Chondrocyte (in vitro differentiated cells): Measurements from ENCODE around the gene RIMS1. TPM values are rescaled to one million over a fixed set of nuclear protein-coding genes. Genes with fewer than 3 reads are reported as not detected.

ENCODE experiments used
- DNase-seq: peaks from one replicate; pipeline ENCODE4 v3.0.0; 2021; ENCODE audit warnings: mixed read lengths, low spot score
- H3K27ac Mint-ChIP-seq: one replicate; pipeline ENCODE4 v1.8.0; 2021; ENCODE audit warnings: mild to moderate bottlenecking, moderate library complexity, mixed read lengths; ENCODE audit not compliant: unreplicated experiment
- H3K27me3 Mint-ChIP-seq: 2 replicates; pipeline ENCODE4 v1.8.0; 2021; ENCODE audit warnings: low read depth, mixed read lengths
- H3K36me3 Mint-ChIP-seq: 2 replicates; pipeline ENCODE4 v1.8.0; 2021; ENCODE audit warnings: low read depth, mixed read lengths
- H3K4me1 Mint-ChIP-seq: 2 replicates; pipeline ENCODE4 v1.8.0; 2021; ENCODE audit warnings: low read depth, mild to moderate bottlenecking, mixed read lengths
- H3K4me3 Mint-ChIP-seq: one replicate; pipeline ENCODE4 v1.8.0; 2021; ENCODE audit warnings: mild to moderate bottlenecking, moderate library complexity, mixed read lengths; ENCODE audit not compliant: unreplicated experiment
- H3K9me3 Mint-ChIP-seq: 2 replicates; pipeline ENCODE4 v1.8.0; 2021; ENCODE audit warnings: low read depth, mixed read lengths
- total RNA-seq: library from RNA; stranded (reverse); gene quantifications from 3 replicates; pipeline ENCODE4 v1.2.1, GENCODE V29; 2021
- TF ChIP-seq, protein P1 (sequence below): fragments of 200-600 bp; sonication (generic); IDR thresholded peaks from 2 replicates; pipeline ENCODE4 v1.5.0; 2021; ENCODE audit warnings: antibody characterized with exemption, mild to moderate bottlenecking, moderate library complexity

The RIMS1 gene
- total RNA-seq, 1 donor from 2014 or later, result 6.6 TPM

DNA sequence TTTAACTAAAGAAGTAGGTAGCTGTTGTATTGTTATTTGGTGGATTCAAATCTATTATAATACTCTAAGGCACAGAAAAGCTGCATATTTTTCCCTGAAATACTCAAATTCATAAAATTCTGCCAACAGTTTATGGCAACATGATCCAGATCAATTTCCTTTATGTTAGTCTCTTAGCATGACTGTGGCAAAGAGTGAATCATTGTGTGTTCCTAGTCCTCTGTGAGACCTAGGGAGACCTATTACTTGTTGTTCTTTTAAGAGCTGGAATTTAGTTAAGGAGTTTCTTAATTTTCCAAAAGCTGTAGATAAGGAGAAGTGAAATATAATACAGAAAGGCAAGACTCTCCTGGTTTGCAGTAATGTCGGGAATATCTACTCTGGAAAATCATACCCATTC, 149.6 kb downstream of the RIMS1 start:
- H3K4me3 Mint-ChIP-seq, result no peak overlapping the region
- DNase-seq, result no peak
- H3K27me3 Mint-ChIP-seq, result peaks cover 2% of the 10 kb centered on the region
- no peaks in the 10 kb centered on the region for H3K36me3 Mint-ChIP-seq
- H3K4me1 Mint-ChIP-seq, result peaks cover 4% of the 10 kb centered on the region
- H3K9me3 Mint-ChIP-seq, result no peaks in the 10 kb centered on the region
- H3K27ac Mint-ChIP-seq, result no peak overlapping the region
- TF ChIP-seq, protein P1, sequence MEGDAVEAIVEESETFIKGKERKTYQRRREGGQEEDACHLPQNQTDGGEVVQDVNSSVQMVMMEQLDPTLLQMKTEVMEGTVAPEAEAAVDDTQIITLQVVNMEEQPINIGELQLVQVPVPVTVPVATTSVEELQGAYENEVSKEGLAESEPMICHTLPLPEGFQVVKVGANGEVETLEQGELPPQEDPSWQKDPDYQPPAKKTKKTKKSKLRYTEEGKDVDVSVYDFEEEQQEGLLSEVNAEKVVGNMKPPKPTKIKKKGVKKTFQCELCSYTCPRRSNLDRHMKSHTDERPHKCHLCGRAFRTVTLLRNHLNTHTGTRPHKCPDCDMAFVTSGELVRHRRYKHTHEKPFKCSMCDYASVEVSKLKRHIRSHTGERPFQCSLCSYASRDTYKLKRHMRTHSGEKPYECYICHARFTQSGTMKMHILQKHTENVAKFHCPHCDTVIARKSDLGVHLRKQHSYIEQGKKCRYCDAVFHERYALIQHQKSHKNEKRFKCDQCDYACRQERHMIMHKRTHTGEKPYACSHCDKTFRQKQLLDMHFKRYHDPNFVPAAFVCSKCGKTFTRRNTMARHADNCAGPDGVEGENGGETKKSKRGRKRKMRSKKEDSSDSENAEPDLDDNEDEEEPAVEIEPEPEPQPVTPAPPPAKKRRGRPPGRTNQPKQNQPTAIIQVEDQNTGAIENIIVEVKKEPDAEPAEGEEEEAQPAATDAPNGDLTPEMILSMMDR, result no peak

DNA sequence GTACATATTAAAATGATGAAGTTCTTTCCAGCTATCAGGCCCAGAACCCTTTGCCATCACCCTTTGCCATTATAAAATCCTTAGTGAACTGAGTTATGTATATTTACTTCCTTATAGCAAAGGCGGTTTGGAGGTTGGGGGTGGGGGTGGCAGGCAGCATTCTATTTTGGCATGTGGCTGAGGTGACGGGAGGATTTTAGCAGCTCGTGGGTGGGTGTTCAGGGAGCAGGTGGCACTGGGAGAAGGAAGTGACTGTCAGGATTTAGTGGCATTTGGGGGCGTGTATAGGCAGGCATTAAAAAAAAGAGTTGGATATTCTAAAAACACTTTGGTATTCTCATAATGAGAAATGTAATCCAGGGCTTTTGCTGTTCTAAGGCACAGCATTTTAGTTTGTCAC, 150.7 kb downstream of the RIMS1 start:
- no peaks in the 10 kb centered on the region for H3K9me3 Mint-ChIP-seq
- H3K4me3 Mint-ChIP-seq, result no peak overlapping the region
- H3K36me3 Mint-ChIP-seq, result no peaks in the 10 kb centered on the region
- H3K4me1 Mint-ChIP-seq, result peaks cover 1% of the 10 kb centered on the region
- TF ChIP-seq, protein P1, result no peak
- DNase-seq, result no peak
- H3K27me3 Mint-ChIP-seq, result peaks cover 5% of the 10 kb centered on the region
- H3K27ac Mint-ChIP-seq, result no peak overlapping the region

DNA sequence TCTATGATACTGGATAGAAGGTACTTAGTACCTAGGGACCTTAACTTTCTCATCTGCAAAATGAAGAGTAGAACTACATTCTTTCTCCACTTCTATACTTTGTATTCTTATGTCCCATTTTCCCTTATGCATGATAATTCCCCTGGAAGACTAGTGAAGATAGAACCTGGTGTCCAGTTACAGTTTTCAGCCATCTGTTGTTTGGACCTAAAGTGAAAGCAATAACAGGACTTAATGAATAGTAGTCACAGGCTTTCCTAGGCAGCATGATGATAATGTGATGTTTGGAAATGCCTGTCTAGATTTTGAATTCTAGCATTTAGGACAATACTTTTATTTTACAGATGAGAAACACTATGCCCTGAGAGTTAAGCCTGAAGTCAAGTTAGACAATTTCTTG, 153.8 kb downstream of the RIMS1 start:
- Mint-ChIP-seq H3K27me3 (peaks cover 17% of the 10 kb centered on the region), H3K4me3 (no peak overlapping the region), H3K9me3 (no peaks in the 10 kb centered on the region), H3K36me3 (no peaks in the 10 kb centered on the region), H3K27ac (no peak overlapping the region), H3K4me1 (no peaks in the 10 kb centered on the region)
- TF ChIP-seq, protein P1, result no peak
- no peak for DNase-seq

DNA sequence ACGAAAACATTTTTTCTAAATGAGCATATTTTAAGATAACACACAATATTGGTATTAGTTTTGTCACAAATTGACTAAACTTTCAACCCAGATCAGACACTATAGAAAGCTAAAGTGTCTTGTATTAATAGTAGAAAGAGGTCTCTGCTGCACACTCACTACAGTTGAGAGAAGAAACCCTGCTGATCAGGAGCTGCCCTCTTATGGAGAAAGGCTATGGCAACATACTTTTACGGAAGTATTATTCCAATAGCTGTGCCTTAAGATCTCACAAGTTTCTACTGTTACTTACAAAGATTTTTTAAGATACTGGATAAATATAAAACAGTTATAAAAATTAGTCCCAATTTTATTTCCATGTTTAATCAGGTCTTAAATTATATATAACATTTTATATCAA, 155.7 kb downstream of the RIMS1 start:
- Mint-ChIP-seq H3K4me3 (no peak overlapping the region), H3K9me3 (no peaks in the 10 kb centered on the region), H3K27me3 (peaks cover 20% of the 10 kb centered on the region), H3K27ac (no peak overlapping the region), H3K36me3 (no peaks in the 10 kb centered on the region), H3K4me1 (no peaks in the 10 kb centered on the region)
- TF ChIP-seq, protein P1, result peak; percentile 54
- no peak for DNase-seq

DNA sequence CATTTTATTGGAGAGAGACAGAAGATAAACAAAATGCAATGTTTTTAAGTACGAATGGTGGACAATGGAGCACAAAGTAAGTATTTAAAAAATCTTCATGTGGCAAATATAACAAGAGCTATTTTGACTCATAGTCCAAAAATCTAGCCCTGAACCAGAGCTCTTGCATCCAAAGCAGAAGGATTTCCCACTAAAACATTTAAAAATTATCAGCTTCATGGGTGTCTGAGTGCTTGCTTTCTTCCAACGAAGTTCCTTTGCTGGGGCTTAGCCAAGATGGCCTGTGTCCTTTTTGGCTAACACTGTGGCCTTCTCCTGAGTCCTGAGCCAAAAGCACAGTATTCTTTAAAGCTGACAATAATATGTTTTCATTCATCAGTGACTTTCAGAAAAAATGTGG, 161.7 kb downstream of the RIMS1 start:
- TF ChIP-seq, protein P1, result no peak
- Mint-ChIP-seq H3K36me3 (no peaks in the 10 kb centered on the region), H3K4me3 (no peak overlapping the region), H3K27me3 (peaks cover 27% of the 10 kb centered on the region), H3K27ac (no peak overlapping the region), H3K4me1 (no peaks in the 10 kb centered on the region), H3K9me3 (no peaks in the 10 kb centered on the region)
- no peak for DNase-seq
